Dermis blood vessel endothelial cell (primary cell): ENCODE results near the gene PEX11B. TPM values are rescaled to one million over a fixed set of nuclear protein-coding genes. Genes with fewer than 3 reads are reported as not detected.
"Not testable (repeated sequence)": the region's sequence is repeated elsewhere in the genome, so short reads cannot be mapped to it uniquely, and the experiment has no call there.

ENCODE experiments used
- DNase-seq: peaks from one replicate; pipeline ENCODE4 v3.0.0; 2010
- total RNA-seq: library from RNA; depleted of rRNA; stranded (reverse); fragments of >200 nt; gene quantifications from 2 replicates; pipeline ENCODE4 v1.2.3, GENCODE V29; 2014

PEX11B gene
- total RNA-seq, 1 donor from 2014 or later: 41.4 TPM

DNA sequence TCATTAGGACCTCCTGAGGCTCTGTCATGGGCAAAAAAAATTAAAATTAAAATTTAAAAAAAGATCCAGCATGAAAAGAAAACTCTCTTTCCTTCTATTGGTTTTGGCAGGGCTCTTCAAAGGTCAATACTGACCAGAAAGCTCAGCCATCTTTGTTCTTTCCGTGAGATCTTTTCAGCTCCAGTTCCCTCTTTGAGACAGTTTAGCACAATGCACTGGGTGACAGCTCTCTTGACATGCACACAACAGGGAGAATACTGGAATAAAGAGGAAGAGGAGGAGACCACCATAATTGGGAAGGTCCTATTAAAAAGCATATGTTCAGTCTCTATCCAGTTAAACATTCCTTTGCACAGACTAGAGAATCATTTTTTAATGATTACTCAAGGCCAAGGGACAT, 33.0 kb upstream of the PEX11B start:
- no peak for DNase-seq

- no peak for DNase-seq
Measured at GRCh38 chr1:145949219-145949618, 30.7 kb upstream of the PEX11B start.

DNA sequence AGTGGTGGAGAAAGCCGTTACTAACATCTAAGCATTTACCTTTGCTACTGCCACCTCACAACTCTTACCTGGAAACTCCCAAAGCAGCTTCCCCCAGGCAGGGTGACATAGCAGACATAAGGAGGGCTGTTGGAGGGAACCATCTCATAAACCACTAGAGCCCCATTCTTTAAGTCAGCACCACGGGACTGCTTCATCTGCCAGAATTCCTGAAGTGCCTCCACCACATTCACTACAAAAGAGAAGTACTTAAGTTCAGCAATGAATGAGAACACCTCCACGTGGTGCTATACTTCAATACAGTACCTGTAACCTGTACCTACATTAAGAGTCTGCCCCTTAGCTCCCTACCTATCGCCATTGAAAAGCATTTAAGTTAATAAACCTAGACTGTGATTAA, 29.0 kb upstream of the PEX11B start:
- DNase-seq: no peak

GRCh38 chr1:145946477-145946986, 28.0 kb upstream of the PEX11B start:
- no peak for DNase-seq

GRCh38 chr1:145944532-145944931, 26.0 kb upstream of the PEX11B start:
- no peak for DNase-seq

- DNase-seq: no peak
Measured at GRCh38 chr1:145942871-145943270, 24.4 kb upstream of the PEX11B start.

- DNase-seq: no peak
Measured at GRCh38 chr1:145942405-145942804, 23.9 kb upstream of the PEX11B start.

DNA sequence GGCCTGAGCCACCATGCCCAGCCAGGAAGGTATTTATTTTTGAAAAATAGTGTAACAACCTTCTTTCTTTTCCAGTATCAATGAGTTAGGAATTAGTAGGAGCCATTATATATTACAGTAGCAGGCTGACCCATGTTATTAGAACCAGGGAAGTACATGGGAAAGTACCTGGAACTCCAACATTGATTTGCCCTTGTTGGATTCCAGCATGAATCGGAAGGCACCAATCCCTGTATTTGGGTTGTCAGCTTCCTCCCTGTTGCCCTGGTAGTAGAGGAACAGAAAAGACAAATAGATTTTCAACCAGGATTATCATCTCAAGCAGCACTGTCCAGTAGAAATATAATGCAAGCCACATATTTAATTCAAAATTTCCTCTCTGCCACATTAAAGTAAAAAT, 18.9 kb upstream of the PEX11B start:
- no peak for DNase-seq

DNA sequence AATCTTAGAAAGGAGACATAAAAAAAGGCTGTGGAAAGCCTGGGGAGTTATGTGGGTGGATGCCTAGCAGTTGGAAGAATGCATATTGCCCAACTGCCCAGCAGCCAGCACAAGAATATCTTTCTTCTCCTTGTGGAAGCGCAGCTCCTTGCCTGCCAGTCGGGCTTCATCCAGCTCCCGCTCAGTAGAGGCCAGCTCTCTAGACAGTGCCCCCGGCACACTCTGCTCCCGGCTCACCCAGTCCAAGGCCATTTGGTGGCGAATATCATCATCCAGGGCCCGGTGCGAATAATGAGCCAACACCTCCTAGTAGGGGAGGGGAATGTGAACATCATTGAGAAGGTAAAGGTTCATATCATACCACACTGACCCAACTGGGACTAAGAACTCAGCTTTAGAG, 17.7 kb upstream of the PEX11B start:
- DNase-seq: no peak

GRCh38 chr1:145935708-145936107, 17.2 kb upstream of the PEX11B start:
- no peak for DNase-seq

DNA sequence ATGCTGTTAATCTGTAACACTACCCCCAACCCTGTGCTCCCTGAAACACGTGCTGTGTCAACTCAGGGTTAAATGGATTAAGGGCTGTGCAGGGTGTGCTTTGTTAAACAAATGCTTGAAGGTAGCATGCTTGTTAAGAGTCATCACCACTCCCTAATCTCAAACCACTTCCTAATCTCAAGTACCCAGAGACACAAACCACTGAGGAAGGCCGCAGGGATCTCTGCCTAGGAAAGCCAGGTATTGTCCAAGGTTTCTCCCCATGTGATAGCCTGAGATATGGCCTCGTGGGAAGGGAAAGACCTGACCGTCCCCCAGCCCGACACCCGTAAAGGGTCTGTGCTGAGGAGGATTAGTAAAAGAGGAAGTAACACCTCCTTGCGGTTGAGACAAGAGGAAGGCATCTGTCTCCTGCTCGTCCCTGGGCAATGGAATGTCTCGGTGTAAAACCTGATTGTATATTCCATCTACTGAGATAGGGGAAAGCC, 14.0 kb upstream of the PEX11B start:
- DNase-seq: not testable (repeated sequence)

- DNase-seq: no peak
Measured at GRCh38 chr1:145927916-145928643, 9.6 kb upstream of the PEX11B start.

- DNase-seq: peak; percentile 99
Measured at GRCh38 chr1:145927063-145927886, 8.8 kb upstream of the PEX11B start, which contains the start of gene RBM8A. TSS of gene RBM8A (minus strand) at chr1:145927484. CDS start at chr1:145927426, 58 bp downstream.

GRCh38 chr1:145926686-145927062, 8.2 kb upstream of the PEX11B start:
- DNase-seq: no peak

GRCh38 chr1:145922266-145922665, 3.7 kb upstream of the PEX11B start:
- DNase-seq: no peak

GRCh38 chr1:145920297-145920696, 1.8 kb upstream of the PEX11B start:
- DNase-seq: not testable (repeated sequence)

DNA sequence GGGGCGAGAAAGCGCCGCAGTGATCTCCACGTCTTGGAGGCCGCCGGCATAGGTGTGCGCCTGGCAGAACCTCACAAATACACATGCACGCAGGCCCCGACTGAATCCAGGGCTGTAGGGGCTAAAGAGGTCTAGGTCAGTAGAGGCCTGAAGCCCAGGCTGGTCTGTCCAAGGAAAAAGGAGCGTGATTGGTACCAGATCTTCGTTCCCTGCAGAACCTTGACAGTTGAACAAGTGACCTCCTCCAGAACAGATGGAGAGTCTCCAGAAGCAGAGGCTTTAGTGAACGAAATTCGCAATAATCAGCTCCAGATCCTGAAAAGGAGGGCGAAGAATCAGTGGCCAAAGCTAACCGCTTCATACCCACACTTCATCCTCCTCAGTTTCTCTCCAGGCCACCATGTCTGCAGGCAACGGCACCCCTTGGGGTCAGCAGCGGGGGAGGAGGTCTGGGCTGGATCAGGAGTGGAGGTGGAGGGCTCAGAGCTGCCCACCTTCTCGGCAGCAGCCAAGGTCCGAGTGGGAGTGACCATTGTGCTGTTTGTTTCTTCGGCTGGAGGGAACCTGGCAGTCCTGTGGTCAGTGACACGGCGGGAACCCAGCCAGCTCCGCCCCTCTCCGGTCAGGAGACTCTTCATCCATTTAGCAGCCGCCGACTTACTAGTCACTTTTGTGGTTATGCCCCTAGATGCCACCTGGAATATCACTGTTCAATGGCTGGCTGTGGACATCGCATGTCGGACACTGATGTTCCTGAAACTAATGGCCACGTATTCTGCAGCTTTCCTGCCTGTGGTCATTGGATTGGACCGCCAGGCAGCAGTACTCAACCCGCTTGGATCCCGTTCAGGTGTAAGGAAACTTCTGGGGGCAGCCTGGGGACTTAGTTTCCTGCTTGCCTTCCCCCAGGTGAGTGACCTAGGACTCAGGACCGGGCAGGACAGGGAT, 749 bp upstream of the PEX11B start:
- DNase-seq: peak; percentile 66

DNA sequence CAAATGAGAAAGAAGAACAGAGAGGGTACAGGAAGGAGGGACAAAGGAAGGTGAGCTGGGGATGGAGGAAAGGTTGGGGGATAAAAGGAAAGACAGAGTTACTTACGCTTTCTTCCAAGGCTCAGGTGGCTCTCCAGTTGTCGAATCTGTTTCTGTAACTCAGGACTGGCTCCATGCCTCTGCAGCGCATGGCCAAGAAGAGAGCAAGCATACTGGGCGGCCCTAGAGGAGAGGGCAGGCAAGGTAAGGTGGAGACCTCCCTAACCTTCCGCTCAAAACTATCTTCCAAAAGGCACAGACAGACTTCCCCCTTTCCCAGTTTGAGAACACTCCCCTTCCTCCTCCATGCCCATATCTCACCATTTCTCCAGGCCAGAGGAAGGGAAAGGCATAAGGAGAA, 922 bp downstream of the PEX11B start:
- DNase-seq: no peak

GRCh38 chr1:145916745-145917144, 1.8 kb downstream of the PEX11B start:
- no peak for DNase-seq

DNA sequence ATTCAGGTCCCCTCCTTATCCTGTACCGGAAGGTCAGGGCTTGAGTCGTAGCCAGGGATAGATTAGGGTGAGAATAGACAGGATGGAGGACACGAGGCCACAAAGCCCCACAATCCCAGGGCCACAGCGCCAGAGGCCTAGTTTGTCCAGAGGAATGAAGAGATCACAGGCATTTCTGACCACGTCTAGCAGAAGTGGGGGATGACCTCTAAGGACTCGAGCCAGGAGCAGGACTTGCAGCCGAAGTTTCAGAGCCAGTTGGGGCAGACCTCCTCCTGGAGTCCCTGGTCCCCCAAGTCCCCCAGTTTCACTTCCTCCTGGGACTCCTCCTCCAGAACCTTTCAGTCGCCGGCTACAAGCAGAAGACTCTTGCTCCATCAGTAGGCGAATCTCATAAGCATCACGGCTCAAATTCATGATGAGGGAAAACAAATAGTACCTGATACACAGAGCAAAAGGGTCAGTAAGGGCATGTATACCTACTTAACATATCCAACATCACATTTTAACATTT, 6.3 kb downstream of the PEX11B start:
- DNase-seq: no peak

DNA sequence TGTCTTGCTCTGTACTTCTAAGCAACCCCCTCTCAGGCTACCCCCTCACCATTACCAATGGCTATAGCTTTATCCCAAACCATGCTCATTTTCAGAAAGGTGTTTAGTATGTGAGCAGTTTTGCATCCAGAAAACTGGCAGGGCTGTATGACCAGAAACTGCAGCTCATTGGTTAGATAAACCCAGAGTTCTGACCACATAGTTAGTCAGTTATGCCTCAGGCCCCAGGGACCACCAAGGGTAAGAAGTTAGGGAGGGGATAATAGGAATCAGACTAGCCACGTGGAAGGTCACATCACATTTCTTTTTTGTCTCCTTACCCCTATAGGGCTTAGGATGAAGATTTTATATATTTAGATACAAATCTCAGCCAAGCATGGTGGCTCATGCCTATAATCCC, 9.9 kb downstream of the PEX11B start:
- no peak for DNase-seq
